Thyroid gland (tissue), 4 donors: Measurements from ENCODE around the gene SHISAL1.

ENCODE experiments used
- CTCF ChIP-seq, 6 experiments: fragments of 200-600 bp in 3 of 6; fragments of 450-650 bp in 3 of 6; sonication (generic) in 3 of 6; IDR thresholded peaks; one replicate each; pipeline ENCODE4 v1.5.1; 2016 to 2019; ENCODE audit warnings: antibody characterized with exemption in 6 of 6, mild to moderate bottlenecking in 2 of 6, inconsistent platforms in 1 of 6, moderate library complexity in 1 of 6
- POLR2A ChIP-seq, 2 donors: fragments of 450-650 bp; IDR thresholded peaks; one replicate each; pipeline ENCODE4 v1.6.1; 2017; ENCODE audit warnings: antibody characterized with exemption in 2 of 2, mild to moderate bottlenecking in 2 of 2, moderate library complexity in 1 of 2

GRCh38 chr22:44335903-44336803 is 23.4 kb upstream of the SHISAL1 start:
- TF ChIP-seq POLR2A (IDR thresholded peaks at IDR 0.05) (no peak), CTCF (IDR thresholded peaks at IDR 0.05) (no peak)
